Neural crest cell (in vitro differentiated cells): ENCODE measurements around the gene RUNX2. TPM values are rescaled to one million over a fixed set of nuclear protein-coding genes. Genes with fewer than 3 reads are reported as not detected.

Experiments used
- DNase-seq: peaks from one replicate; pipeline ENCODE4 v3.0.0; 2021; ENCODE audit warnings: low read depth, mixed read lengths, low spot score
- H3K27ac Mint-ChIP-seq: one replicate; pipeline ENCODE4 v1.8.0; 2021; ENCODE audit warnings: mild to moderate bottlenecking, mixed read lengths; ENCODE audit not compliant: unreplicated experiment
- H3K27me3 Mint-ChIP-seq: 2 replicates; pipeline ENCODE4 v1.8.0; 2021; ENCODE audit warnings: low read depth, mild to moderate bottlenecking, mixed read lengths
- H3K36me3 Mint-ChIP-seq: 2 replicates; pipeline ENCODE4 v1.8.0; 2021; ENCODE audit warnings: low read depth, mild to moderate bottlenecking, mixed read lengths
- H3K4me1 Mint-ChIP-seq: 2 replicates; pipeline ENCODE4 v1.8.0; 2021; ENCODE audit warnings: mixed read lengths
- H3K4me3 Mint-ChIP-seq: one replicate; pipeline ENCODE4 v1.8.0; 2021; ENCODE audit warnings: mild to moderate bottlenecking, mixed read lengths
- H3K9me3 Mint-ChIP-seq: 2 replicates; pipeline ENCODE4 v1.8.0; 2021; ENCODE audit warnings: mixed read lengths
- total RNA-seq: library from RNA; stranded (reverse); gene quantifications from 2 replicates; pipeline ENCODE4 v1.2.1, GENCODE V29; 2021
- TF ChIP-seq, protein P1 (sequence below): fragments of 200-600 bp; sonication (generic); conservative IDR thresholded peaks from 2 replicates; pipeline ENCODE4 v1.5.0; 2021; ENCODE audit warnings: antibody characterized with exemption, mild to moderate bottlenecking

RUNX2 gene
- total RNA-seq, 1 donor from 2014 or later = 0.16 TPM

DNA sequence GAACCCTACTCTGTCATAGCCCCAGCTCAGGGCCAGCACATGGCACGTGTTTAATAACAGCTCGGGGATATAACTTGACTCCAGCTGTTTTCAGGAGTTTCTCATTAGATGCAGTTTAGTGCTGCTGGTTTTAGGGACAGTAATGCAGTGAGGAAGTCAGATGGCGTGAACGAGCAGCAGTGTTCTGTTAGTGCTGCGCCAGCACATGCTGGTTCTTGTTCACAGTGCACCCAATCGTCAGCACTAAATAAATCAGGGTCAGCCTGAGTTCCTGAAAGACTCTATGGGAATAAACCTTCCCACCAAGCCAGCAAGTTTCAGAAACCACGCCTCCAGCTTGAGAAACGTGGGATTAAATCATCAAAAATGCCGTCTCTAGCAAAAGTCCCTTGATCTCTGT lies 285.5 kb downstream of the RUNX2 start:
- Mint-ChIP-seq H3K4me1 (no peaks in the 10 kb centered on the region), H3K4me3 (no peak overlapping the region), H3K27me3 (no peaks in the 10 kb centered on the region), H3K9me3 (no peaks in the 10 kb centered on the region), H3K27ac (no peak overlapping the region), H3K36me3 (no peaks in the 10 kb centered on the region)
- no peak for DNase-seq
- TF ChIP-seq, protein P1, sequence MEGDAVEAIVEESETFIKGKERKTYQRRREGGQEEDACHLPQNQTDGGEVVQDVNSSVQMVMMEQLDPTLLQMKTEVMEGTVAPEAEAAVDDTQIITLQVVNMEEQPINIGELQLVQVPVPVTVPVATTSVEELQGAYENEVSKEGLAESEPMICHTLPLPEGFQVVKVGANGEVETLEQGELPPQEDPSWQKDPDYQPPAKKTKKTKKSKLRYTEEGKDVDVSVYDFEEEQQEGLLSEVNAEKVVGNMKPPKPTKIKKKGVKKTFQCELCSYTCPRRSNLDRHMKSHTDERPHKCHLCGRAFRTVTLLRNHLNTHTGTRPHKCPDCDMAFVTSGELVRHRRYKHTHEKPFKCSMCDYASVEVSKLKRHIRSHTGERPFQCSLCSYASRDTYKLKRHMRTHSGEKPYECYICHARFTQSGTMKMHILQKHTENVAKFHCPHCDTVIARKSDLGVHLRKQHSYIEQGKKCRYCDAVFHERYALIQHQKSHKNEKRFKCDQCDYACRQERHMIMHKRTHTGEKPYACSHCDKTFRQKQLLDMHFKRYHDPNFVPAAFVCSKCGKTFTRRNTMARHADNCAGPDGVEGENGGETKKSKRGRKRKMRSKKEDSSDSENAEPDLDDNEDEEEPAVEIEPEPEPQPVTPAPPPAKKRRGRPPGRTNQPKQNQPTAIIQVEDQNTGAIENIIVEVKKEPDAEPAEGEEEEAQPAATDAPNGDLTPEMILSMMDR = no peak

DNA sequence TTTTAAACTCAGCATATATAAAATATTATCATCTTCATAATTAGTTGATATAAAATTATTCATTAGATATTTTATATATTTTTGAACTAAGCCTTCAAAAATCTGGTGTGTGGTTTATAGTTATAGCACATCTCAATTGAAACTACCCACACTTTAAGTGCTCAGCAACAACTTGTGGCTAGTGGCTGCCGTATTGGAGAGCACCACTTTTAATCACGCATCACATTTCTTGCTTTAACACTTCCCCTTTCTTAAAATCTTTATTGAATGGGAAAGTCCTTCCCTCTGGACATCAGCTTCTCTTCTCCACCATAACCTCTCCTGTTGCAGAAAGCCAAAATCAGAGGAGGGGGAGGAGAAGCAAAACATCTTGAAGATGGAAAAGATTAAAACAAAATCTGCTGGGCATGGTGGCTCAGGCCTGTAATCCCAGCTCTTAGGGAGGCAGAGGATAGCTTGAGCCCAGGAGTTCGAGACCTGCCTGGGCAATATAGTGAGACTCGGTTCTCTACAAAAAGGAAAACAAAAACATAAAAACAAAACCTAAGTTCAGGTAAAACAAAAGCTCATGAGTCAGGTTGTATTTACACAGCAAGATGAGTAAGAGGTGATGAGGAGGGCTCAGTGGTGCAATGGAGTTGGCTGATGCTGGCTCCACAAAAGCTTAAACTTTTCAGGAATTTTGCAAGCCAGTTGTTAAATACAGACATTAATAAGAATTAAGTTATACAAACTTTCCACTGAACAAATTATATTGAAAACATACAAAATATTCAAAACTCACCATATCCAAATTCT lies 286.6 kb downstream of the RUNX2 start:
- H3K4me1 Mint-ChIP-seq = no peaks in the 10 kb centered on the region
- TF ChIP-seq, protein P1 = no peak

DNA sequence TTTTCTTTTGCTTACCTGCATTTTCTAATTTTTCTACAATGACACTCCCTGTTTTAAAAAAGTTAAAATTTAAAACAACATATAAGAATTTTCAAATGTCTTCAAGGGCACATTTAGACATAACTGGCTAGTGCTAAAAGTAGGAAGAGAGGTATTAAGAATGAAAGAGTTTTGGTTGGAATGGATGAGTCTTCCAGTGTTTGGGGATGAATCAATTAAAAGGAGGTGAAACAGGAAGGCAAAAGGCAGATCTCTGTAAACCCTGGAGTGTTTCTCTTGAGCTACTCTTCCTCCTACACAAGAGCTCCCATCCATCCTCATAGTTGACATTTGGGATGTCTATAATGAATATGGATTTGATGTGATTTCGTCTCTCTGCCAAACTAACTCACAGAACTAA lies 288.1 kb downstream of the RUNX2 start:
- no peaks in the 10 kb centered on the region for H3K27me3 Mint-ChIP-seq
- H3K27ac Mint-ChIP-seq = no peak overlapping the region
- H3K4me3 Mint-ChIP-seq = no peak overlapping the region
- H3K4me1 Mint-ChIP-seq = no peaks in the 10 kb centered on the region
- no peaks in the 10 kb centered on the region for H3K36me3 Mint-ChIP-seq
- DNase-seq = no peak
- peaks cover 2% of the 10 kb centered on the region for H3K9me3 Mint-ChIP-seq
- TF ChIP-seq, protein P1 = no peak

More for the DNA sequence above, 286.6 kb downstream of the RUNX2 start:
- Mint-ChIP-seq H3K36me3 (no peaks in the 10 kb centered on the region), H3K4me3 (no peak overlapping the region), H3K27me3 (no peaks in the 10 kb centered on the region), H3K27ac (no peak overlapping the region), H3K9me3 (no peaks in the 10 kb centered on the region)
- DNase-seq = no peak

DNA sequence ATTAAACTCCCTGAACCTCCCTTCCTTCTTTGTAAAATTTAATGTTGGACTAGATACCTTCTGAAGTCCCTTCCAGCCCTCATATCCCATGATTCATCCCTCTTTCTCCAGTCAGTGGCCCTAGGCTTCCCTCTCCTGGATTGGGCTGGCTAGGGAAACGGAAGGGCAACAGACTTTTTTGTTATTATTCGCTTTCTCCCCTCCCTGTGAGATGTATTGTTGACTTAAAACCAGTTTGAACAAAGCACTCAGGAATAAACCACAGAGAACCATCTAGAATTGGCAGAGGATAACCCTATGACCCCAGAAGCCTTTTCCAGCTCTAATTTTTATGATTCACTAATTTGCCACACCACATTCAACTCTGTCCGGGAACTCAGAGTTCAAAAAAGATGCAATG lies 289.3 kb downstream of the RUNX2 start:
- Mint-ChIP-seq H3K9me3 (peaks cover 2% of the 10 kb centered on the region), H3K36me3 (no peaks in the 10 kb centered on the region), H3K4me1 (no peaks in the 10 kb centered on the region), H3K4me3 (no peak overlapping the region), H3K27me3 (no peaks in the 10 kb centered on the region), H3K27ac (no peak overlapping the region)
- DNase-seq = no peak
- TF ChIP-seq, protein P1 = no peak

GRCh38 chr6:45618259-45618658 lies 290.1 kb downstream of the RUNX2 start:
- no peak for DNase-seq
- no peak overlapping the region for H3K27ac Mint-ChIP-seq

More at GRCh38 chr6:45618259-45618658, 290.1 kb downstream of the RUNX2 start:
- TF ChIP-seq, protein P1 = no peak
- H3K36me3 Mint-ChIP-seq = no peaks in the 10 kb centered on the region
- no peaks in the 10 kb centered on the region for H3K27me3 Mint-ChIP-seq
- peaks cover 2% of the 10 kb centered on the region for H3K9me3 Mint-ChIP-seq
- H3K4me1 Mint-ChIP-seq = no peaks in the 10 kb centered on the region
- no peak overlapping the region for H3K4me3 Mint-ChIP-seq
